GM10847 (cell line): ENCODE measurements around the gene ASCL2.

Source experiments
- POLR2A ChIP-seq: IDR thresholded peaks from 2 replicates; pipeline ENCODE4 v1.6.1; 2011; ENCODE audit not compliant: insufficient read length; ENCODE audit errors: extremely low read depth

ASCL2 gene

DNA sequence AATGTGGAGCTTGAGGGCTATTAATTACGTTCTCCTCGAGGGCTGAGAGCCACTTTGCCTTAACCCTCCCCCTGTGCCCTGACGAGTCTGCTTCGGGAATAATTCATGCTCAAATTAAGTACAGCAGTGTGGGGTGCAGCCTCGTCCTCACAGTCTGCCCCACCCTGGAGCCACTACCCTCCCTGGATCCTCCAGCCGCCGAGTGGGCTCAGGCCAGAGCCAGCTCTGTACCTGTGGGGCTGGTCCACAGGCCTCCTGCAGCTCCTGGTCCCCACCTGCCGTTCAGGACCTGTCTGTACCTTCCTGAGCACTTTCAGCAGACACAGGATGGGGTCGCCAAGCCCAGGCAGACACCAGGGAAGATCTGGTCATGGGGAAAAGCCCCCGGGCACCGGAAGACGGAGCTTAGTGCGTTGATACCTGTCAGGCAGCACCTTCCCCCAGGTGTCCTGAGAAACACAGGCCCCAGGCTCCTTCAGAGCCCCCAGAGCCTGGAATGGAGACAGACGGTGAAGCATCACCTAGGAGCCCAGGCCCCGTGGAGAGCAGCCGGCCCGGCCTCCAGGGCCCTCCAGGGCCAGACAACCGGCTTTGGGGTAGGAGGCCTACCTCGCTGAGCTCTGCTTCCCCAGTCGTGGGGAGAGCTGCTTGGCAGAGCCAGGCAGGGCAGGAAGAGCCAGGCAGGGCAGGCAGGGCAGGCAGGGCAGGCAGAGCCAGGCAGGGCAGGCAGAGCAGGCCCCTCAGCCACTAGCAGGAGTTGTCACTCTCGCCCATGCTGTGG is 41.2 kb upstream of the ASCL2 start:
- no peak for TF ChIP-seq POLR2A

- TF ChIP-seq POLR2A, result no peak
Observed at GRCh38 chr11:2310786-2311352, 40.5 kb upstream of the ASCL2 start.

GRCh38 chr11:2310073-2310785 is 39.8 kb upstream of the ASCL2 start:
- TF ChIP-seq POLR2A, result no peak

DNA sequence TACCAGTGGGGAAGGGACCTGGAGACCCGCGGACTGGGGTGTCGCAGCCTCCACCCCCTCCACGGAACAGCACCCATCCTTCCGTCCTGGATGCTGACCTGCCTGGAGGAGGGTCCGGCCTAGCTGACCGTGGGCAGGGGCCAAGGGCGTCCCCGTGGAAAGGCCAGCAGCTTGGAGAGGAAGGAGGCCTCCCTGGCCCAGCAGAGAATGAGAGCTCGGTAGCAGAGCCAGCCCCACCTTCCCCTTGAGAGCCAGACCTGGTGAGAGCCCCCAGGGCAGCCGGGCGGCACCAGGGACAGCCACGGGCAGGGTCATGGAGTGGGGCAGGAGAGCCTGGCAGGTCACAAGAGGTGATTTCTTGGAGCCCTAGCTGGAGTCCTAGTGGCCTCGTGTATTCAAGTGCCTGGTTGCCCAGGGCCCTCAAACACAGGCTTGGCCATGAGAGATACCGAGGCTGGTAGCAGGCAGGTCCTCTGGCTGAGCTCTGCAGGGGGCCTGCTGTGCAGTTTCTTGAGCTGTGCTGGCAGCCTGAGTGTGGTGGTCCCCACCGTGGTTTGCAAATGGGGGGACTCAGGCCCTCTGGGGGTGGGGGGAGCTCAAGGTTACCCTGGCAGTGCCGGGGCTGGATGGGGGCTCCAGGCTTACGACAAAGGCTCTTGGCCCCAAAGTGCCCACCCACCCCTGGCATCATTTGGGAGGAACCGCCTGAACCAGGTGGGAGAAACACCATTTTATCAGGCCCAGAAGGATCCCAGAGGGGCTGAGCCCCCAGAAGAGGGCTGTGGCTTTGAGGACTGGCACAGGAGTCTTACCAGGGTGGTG is 39.1 kb upstream of the ASCL2 start:
- no peak for TF ChIP-seq POLR2A

DNA sequence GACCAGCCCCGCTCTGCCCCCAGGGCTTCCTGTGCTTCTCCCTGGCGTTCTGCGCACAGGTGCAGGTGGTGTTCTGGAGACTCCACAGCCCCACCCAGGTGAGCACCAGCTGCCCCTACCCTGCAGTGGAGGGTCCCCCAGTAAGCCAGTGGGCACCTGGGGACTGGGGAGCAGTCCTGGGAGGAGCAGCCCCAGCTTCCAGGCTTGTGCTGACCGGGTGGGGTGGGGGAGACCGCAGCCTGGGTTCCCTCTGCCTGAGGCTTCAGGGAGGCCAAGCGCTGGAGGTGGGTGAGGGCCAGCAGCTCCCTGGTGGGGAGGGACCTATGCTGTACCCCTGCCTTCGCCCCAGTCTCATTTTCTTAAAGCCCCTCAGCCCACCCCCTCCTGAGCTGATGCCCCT is 38.3 kb upstream of the ASCL2 start:
- no peak for TF ChIP-seq POLR2A

DNA sequence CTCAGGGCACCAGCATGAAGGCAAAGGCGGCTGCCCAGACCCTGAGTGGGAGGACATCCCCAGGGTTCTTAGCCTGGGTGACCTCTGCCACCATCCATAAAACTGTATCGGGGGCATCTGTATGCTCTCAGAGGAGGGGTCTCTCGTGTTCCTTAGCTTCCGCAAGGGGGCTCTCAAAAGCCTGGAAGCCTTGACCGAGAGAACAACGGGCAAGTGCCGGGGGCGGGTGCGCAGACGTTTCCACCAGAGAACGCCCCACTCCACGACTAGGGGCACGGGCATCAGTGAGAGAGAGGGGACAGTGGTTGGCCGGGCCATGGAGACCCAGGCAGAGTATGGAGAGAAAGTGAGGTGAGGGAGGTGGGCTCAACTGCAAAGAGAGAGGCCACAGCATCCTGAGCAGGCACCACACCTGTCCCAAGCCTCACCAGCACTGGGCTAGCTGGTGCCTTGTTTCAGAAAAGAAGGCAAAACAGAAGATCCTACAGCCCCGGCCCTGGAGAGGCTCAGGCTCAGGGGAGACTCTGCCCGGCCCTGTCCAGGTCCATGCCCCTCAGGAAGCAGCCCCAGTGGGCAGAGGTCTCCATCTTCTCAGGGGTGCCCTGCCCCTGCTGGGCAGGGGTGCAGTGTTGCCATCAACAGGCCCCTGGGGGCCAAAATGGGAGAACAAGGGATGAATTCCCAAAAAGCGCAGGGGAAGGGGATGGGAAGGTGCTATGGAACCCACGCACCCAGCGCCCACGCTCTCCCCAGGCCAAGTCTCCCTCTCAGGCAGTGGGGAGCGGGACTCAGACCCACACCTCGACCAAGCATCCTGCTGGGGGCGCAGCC is 37.3 kb upstream of the ASCL2 start:
- no peak for TF ChIP-seq POLR2A

GRCh38 chr11:2306877-2307500 is 36.6 kb upstream of the ASCL2 start:
- TF ChIP-seq POLR2A, result no peak

DNA sequence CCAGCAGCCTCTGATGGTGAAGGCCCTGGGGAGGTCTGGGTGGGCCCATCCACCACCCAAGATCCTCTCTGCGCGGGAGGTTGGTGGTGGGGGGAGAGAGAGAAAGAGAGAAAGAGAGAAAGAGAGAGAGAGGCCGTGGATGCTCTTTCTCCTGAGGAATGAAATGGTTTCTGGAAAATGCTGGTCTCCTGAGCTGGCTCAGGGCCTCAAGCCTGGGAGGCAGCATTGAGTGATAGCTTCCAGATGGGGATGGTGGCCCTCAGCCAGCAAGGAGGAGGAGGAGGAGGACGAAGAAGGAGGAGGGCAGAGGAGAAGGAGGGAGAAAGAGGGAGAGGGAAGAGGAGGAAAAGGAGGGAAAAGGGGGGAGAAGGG is 36.0 kb upstream of the ASCL2 start:
- TF ChIP-seq POLR2A, result no peak

GRCh38 chr11:2305788-2306451 is 35.5 kb upstream of the ASCL2 start:
- TF ChIP-seq POLR2A, result no peak

- no peak for TF ChIP-seq POLR2A
Observed at GRCh38 chr11:2305140-2305778, 34.9 kb upstream of the ASCL2 start.

- TF ChIP-seq POLR2A, result no peak
Observed at GRCh38 chr11:2304506-2305139, 34.2 kb upstream of the ASCL2 start.

DNA sequence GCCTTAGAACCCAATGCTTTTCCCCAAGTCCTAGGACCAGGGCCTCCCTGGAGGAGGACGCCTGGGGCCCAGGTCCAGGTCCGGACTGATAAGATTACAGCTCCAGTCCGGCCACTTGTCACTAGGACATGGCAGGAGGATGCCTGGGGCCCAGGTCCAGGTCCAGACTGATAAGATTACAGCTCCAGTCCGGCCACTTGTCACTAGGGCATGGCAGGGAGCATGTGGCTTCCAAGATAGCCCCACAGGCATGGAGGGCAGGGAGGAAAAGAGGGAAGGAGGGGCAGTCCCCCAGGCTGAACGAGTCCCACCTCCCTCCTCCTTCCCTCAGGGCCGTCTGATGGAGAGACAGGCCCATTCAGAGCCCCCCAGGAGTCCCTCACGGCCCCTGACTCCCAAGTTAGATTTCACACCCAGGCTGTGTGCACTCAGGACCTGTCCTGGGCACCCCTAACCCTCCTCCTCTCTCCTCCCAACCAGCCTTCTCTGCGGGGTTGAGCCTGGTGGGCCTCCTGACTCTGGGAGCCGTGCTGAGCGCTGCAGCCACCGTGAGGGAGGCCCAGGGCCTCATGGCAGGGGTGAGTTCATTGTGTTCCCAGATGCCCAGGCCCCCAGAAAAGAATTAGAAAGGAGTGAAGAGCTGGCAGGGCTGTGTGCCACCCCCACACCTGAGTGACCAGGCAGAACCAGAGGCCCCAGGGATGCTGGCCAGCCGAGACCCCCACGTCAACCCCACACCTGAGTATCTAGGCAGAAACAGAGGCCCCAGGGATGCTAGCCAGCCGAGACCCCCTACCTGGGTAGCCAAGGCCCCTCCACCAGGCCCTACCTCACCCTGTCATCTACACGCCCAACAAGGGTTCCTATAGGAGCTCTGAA is 33.5 kb upstream of the ASCL2 start:
- no peak for TF ChIP-seq POLR2A
